Caco-2 (cell line): ENCODE results near the gene ERCC8. TPM values are rescaled to one million over a fixed set of nuclear protein-coding genes. Genes with fewer than 3 reads are reported as not detected.

ENCODE experiments used
- BruUV-seq: library from RNA; stranded (reverse); fragments of 400-500 nt; replicated peaks from 2 replicates; lab custom pipeline; 2021; lab: Mats Ljungman, UMichigan
- CTCF ChIA-PET: fragments of 300-600 bp; sonication (Branson Sonifier 250); formaldehyde crosslinking; loops from one replicate; lab custom pipeline; 2022; ENCODE audit warnings: antibody characterized with exemption; lab: Charles Lee
- POLR2A ChIA-PET: fragments of 300-600 bp; sonication (Branson Sonifier 250); formaldehyde crosslinking; loops from one replicate; lab custom pipeline; 2022; ENCODE audit warnings: antibody characterized with exemption; lab: Charles Lee
- DNase-seq, 2 experiments: peaks; one replicate each; pipeline versions ENCODE4 v3.0.0 to v3.0.0-alpha.2; 2020 to 2022
- H3K27me3 ChIP-seq: replicated peaks from 2 replicates; pipeline ENCODE4 v1.6.0; 2011; ENCODE audit warnings: low read length; ENCODE audit not compliant: control insufficient read depth, insufficient read depth
- H3K36me3 ChIP-seq: 2 replicates; pipeline ENCODE4 v1.5.1; 2011; ENCODE audit warnings: low read length; ENCODE audit not compliant: control insufficient read depth, insufficient read depth
- H3K4me1 ChIP-seq: fragments of 250-450 bp; sonication (Bioruptor Pico); 2 replicates; pipeline ENCODE4 v1.5.1; 2020; ENCODE audit warnings: mild to moderate bottlenecking
- H3K4me3 ChIP-seq: 2 replicates; pipeline ENCODE4 v1.5.1; 2011; ENCODE audit warnings: low read depth, mild to moderate bottlenecking, control low read depth, low read length
- H3K9me3 ChIP-seq: fragments of 250-450 bp; sonication (Bioruptor Pico); 2 replicates; pipeline ENCODE4 v1.5.1; 2020; ENCODE audit warnings: mild to moderate bottlenecking, moderate library complexity
- H3K27ac Mint-ChIP-seq: one replicate; pipeline ENCODE4 v1.8.0; 2022; ENCODE audit warnings: mixed read lengths; ENCODE audit not compliant: unreplicated experiment
- H3K27me3 Mint-ChIP-seq: one replicate; pipeline ENCODE4 v1.8.0; 2022; ENCODE audit warnings: mixed read lengths; ENCODE audit not compliant: insufficient read depth, unreplicated experiment
- H3K36me3 Mint-ChIP-seq: one replicate; pipeline ENCODE4 v1.8.0; 2022; ENCODE audit warnings: mild to moderate bottlenecking, mixed read lengths; ENCODE audit not compliant: insufficient read depth, unreplicated experiment
- H3K4me1 Mint-ChIP-seq: one replicate; pipeline ENCODE4 v1.8.0; 2022; ENCODE audit warnings: low read depth, mixed read lengths; ENCODE audit not compliant: unreplicated experiment
- H3K4me3 Mint-ChIP-seq: one replicate; pipeline ENCODE4 v1.8.0; 2022; ENCODE audit warnings: mild to moderate bottlenecking, moderate library complexity, mixed read lengths; ENCODE audit not compliant: unreplicated experiment
- H3K9me3 Mint-ChIP-seq: one replicate; pipeline ENCODE4 v1.8.0; 2022; ENCODE audit warnings: mixed read lengths; ENCODE audit not compliant: unreplicated experiment
- intact Hi-C: fragments of 100-400 bp; cut with micrococcal nuclease; formaldehyde crosslinking; loops from one replicate; pipeline ENCODE4 v1.10.0; 2022; ENCODE audit not compliant: unreplicated experiment
- total RNA-seq: library from RNA; stranded (reverse); gene quantifications from 2 replicates; pipeline ENCODE4 v1.2.3, GENCODE V29; 2022
- TF ChIP-seq, protein P1 (sequence below), 2 experiments: fragments of 200-600 bp in 1 of 2; IDR thresholded peaks; 1 replicate in 1 of 2; 2 replicates in 1 of 2; pipeline versions ENCODE4 v1.5.1 to v1.8.0; 2011 to 2022; ENCODE audit warnings: antibody characterized with exemption in 1 of 2, control low read depth in 1 of 2, inconsistent platforms in 1 of 2, low read depth in 1 of 2, low read length in 1 of 2, mild to moderate bottlenecking in 1 of 2, moderate library complexity in 1 of 2; ENCODE audit not compliant: insufficient read depth in 1 of 2, severe bottlenecking in 1 of 2, unreplicated experiment in 1 of 2

Gene ERCC8
- total RNA-seq, 1 experiment from 2014 or later, result 19.8 TPM

DNA sequence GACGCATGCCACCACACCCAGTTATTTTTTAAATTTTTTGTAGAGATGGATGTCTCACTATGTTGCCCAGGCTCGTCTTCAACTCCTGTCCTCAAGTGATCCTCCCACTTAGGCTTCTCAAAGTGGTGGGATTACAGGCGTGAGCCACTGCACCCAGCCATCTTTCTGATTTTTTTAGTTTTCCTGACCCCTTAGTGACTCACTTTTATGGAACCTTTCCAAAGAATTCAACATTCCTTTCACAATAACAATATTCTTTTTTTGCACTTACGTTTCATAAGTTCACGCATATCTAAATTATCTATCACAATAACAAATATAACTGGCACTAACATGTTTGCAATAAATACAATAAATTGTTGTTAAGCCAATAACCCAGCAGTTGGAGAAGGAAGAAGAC is 109.3 kb downstream of the ERCC8 start:
- Histone ChIP-seq H3K36me3 (no peaks in the 10 kb centered on the region; the same call in 1 of the 2 replicates), H3K4me1 (peaks cover 30% of the 10 kb centered on the region), H3K27me3 (no peaks in the 10 kb centered on the region), H3K9me3 (no peaks in the 10 kb centered on the region), H3K4me3 (no peak overlapping the region)
- TF ChIP-seq, protein P1, sequence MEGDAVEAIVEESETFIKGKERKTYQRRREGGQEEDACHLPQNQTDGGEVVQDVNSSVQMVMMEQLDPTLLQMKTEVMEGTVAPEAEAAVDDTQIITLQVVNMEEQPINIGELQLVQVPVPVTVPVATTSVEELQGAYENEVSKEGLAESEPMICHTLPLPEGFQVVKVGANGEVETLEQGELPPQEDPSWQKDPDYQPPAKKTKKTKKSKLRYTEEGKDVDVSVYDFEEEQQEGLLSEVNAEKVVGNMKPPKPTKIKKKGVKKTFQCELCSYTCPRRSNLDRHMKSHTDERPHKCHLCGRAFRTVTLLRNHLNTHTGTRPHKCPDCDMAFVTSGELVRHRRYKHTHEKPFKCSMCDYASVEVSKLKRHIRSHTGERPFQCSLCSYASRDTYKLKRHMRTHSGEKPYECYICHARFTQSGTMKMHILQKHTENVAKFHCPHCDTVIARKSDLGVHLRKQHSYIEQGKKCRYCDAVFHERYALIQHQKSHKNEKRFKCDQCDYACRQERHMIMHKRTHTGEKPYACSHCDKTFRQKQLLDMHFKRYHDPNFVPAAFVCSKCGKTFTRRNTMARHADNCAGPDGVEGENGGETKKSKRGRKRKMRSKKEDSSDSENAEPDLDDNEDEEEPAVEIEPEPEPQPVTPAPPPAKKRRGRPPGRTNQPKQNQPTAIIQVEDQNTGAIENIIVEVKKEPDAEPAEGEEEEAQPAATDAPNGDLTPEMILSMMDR (IDR thresholded peaks at IDR 0.05; ENCODE audit: insufficient read depth in 1 of 2, low read depth in 1 of 2, low read length in 1 of 2, severe bottlenecking in 1 of 2, unreplicated experiment in 1 of 2), result no peak
- no peak overlapping the region for H3K4me3 Mint-ChIP-seq
- H3K27me3 Mint-ChIP-seq, result no peaks in the 10 kb centered on the region
- peaks cover 26% of the 10 kb centered on the region for H3K4me1 Mint-ChIP-seq
- no peak for DNase-seq
- ChIA-PET POLR2A (no interaction called here), CTCF (no interaction called here)
- no peaks in the 10 kb centered on the region for H3K9me3 Mint-ChIP-seq
- BruUV-seq, result no TSS peak
- H3K27ac Mint-ChIP-seq, result no peak overlapping the region
- intact Hi-C loops, result no loop called here
- peaks cover 9% of the 10 kb centered on the region for H3K36me3 Mint-ChIP-seq

DNA sequence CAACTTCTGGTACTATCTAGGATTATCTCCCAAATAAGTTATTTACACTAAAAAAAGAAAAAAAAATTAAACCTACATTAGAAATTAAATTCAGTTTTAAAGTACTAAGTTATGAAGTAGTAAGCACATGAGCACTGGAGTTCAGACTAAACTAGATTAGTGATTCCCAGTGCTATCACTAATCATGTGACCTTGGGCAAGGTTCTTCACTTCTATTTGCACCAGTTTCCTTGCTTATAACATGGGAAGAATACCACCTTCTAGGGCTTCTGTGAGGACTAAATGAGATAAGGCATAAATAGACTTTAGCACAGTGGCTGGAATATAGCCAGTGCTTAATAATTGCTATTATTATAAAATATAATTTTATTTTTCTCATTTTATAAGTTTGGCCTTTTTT is 111.3 kb downstream of the ERCC8 start:
- BruUV-seq, result no TSS peak
- H3K4me1 ChIP-seq, result peaks cover 28% of the 10 kb centered on the region
- Mint-ChIP-seq H3K36me3 (peaks cover 9% of the 10 kb centered on the region), H3K27me3 (no peaks in the 10 kb centered on the region), H3K4me3 (no peak overlapping the region), H3K9me3 (no peaks in the 10 kb centered on the region), H3K4me1 (peaks cover 25% of the 10 kb centered on the region), H3K27ac (no peak overlapping the region)
- CTCF ChIA-PET, result no interaction called here
- POLR2A ChIA-PET, result interaction anchor here (0.7 kb wide), 1 partner anchor 111 kb away, joined by 3 read pairs; the partner anchor contains the start of gene ERCC8
- H3K27me3 ChIP-seq, result no peaks in the 10 kb centered on the region
- no peak for DNase-seq
- intact Hi-C loops, result no loop called here
- H3K36me3 ChIP-seq, result no peaks in the 10 kb centered on the region; the same call in 1 of the 2 replicates
- H3K4me3 ChIP-seq, result no peak overlapping the region
- TF ChIP-seq, protein P1 (IDR thresholded peaks at IDR 0.05; ENCODE audit: insufficient read depth in 1 of 2, low read depth in 1 of 2, low read length in 1 of 2, severe bottlenecking in 1 of 2, unreplicated experiment in 1 of 2), result no peak
- no peaks in the 10 kb centered on the region for H3K9me3 ChIP-seq

DNA sequence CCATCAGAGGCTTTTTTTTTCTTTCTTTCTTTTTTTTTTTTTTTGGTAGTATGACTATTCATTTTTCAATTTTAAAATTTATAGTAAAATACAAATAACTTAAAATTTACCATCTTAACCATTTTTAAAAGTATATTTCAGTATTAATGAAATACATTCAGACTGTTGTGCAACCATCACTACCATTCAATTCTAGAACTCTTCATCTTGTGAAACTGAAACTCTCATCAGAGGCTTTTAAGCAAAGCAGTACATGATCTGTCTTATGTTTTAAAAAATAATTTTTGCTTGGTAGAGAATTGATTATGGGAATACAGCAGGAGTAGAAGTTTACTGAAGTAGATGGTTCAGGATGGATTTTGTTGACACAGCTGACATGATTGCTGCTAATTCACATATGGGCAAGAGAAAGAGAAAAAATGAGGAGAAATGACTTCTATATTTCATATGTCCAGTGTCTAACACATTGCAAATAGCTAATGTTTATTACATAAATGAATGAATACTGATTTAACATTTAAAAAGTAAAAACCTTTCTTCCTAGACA is 114.2 kb downstream of the ERCC8 start:
- no peak overlapping the region for H3K4me3 Mint-ChIP-seq
- H3K4me3 ChIP-seq, result no peak overlapping the region
- no peaks in the 10 kb centered on the region for H3K27me3 ChIP-seq
- no TSS peak for BruUV-seq
- TF ChIP-seq, protein P1 (IDR thresholded peaks at IDR 0.05; ENCODE audit: insufficient read depth in 1 of 2, low read depth in 1 of 2, low read length in 1 of 2, severe bottlenecking in 1 of 2, unreplicated experiment in 1 of 2), result no peak
- H3K36me3 ChIP-seq, result no peaks in the 10 kb centered on the region; the same call in 1 of the 2 replicates
- no peak overlapping the region for H3K27ac Mint-ChIP-seq
- POLR2A ChIA-PET, result no interaction called here
- peaks cover 8% of the 10 kb centered on the region for H3K4me1 Mint-ChIP-seq
- H3K9me3 ChIP-seq, result no peaks in the 10 kb centered on the region
- no peak for DNase-seq
- no peaks in the 10 kb centered on the region for H3K27me3 Mint-ChIP-seq
- intact Hi-C loops, result no loop called here
- CTCF ChIA-PET, result no interaction called here
- H3K4me1 ChIP-seq, result peaks cover 3% of the 10 kb centered on the region
- peaks cover 6% of the 10 kb centered on the region for H3K36me3 Mint-ChIP-seq
- H3K9me3 Mint-ChIP-seq, result no peaks in the 10 kb centered on the region
